Activated T-cell treated with anti-CD3 and anti-CD28 coated beads, Interleukin-2, amount 50 U/mL, for 4 hours (primary cell): Measurements from ENCODE around the gene CCNL1. TPM values are rescaled to one million over a fixed set of nuclear protein-coding genes. Genes with fewer than 3 reads are reported as not detected.

ENCODE experiments used
- ATAC-seq, 2 donors: fragments of 200-7000 bp; cut with Tn5 transposase; one replicate each; pipeline ENCODE4 v1.10.0; 2021
- DNase-seq: peaks from one replicate; pipeline ENCODE4 v3.0.0-alpha.2; 2020
- H3K27me3 Mint-ChIP-seq: one replicate; pipeline ENCODE4 v1.8.0; 2021; ENCODE audit warnings: low read depth, mixed read lengths
- H3K36me3 Mint-ChIP-seq: one replicate; pipeline ENCODE4 v1.8.0; 2022; ENCODE audit warnings: mixed read lengths; ENCODE audit not compliant: insufficient read depth
- H3K4me1 Mint-ChIP-seq: one replicate; pipeline ENCODE4 v1.8.0; 2021; ENCODE audit warnings: low read depth, mixed read lengths
- H3K4me3 Mint-ChIP-seq: one replicate; pipeline ENCODE4 v1.8.0; 2021; ENCODE audit warnings: mild to moderate bottlenecking, moderate library complexity, mixed read lengths
- H3K9me3 Mint-ChIP-seq: one replicate; pipeline ENCODE4 v1.8.0; 2021; ENCODE audit warnings: mixed read lengths
- total RNA-seq, 3 donors: library from RNA; stranded (reverse); gene quantifications; one replicate each; pipeline ENCODE4 v1.2.1, GENCODE V29; 2021

The CCNL1 gene
- total RNA-seq, 3 donors from 2014 or later = 138 to 152 (median 151) TPM

- Mint-ChIP-seq H3K27me3 (no peaks in the 10 kb centered on the region), H3K4me3 (no peak overlapping the region), H3K4me1 (peaks cover 8% of the 10 kb centered on the region), H3K36me3 (no peaks in the 10 kb centered on the region), H3K9me3 (no peaks in the 10 kb centered on the region)
- ATAC-seq (no peak), DNase-seq (no peak)
These were observed 43.9 kb downstream of the CCNL1 start for GRCh38 chr3:157116017-157116416.

GRCh38 chr3:157115069-157116006, 44.6 kb downstream of the CCNL1 start:
- DNase-seq (no peak), ATAC-seq (no peak)
- Mint-ChIP-seq H3K4me1 (peaks cover 8% of the 10 kb centered on the region), H3K9me3 (no peaks in the 10 kb centered on the region), H3K4me3 (no peak overlapping the region), H3K27me3 (no peaks in the 10 kb centered on the region), H3K36me3 (no peaks in the 10 kb centered on the region)

GRCh38 chr3:157113832-157114505, 46.0 kb downstream of the CCNL1 start:
- DNase-seq (no peak), ATAC-seq (peak in 1 of 2 donors; percentile 38)
- Mint-ChIP-seq H3K4me1 (no peaks in the 10 kb centered on the region), H3K4me3 (no peak overlapping the region), H3K27me3 (no peaks in the 10 kb centered on the region), H3K36me3 (no peaks in the 10 kb centered on the region), H3K9me3 (no peaks in the 10 kb centered on the region)

- Mint-ChIP-seq H3K36me3 (no peaks in the 10 kb centered on the region), H3K4me3 (no peak overlapping the region), H3K9me3 (no peaks in the 10 kb centered on the region), H3K27me3 (no peaks in the 10 kb centered on the region), H3K4me1 (no peaks in the 10 kb centered on the region)
- ATAC-seq (no peak), DNase-seq (no peak)
These were observed 47.4 kb downstream of the CCNL1 start for GRCh38 chr3:157112536-157112935.

- Mint-ChIP-seq H3K36me3 (no peaks in the 10 kb centered on the region), H3K9me3 (no peaks in the 10 kb centered on the region), H3K4me3 (no peak overlapping the region), H3K27me3 (no peaks in the 10 kb centered on the region), H3K4me1 (no peaks in the 10 kb centered on the region)
- no peak for DNase-seq
- no peak for ATAC-seq
These were observed 48.4 kb downstream of the CCNL1 start for GRCh38 chr3:157111518-157111917.

GRCh38 chr3:157110761-157111278, 49.1 kb downstream of the CCNL1 start:
- no peak for ATAC-seq
- DNase-seq = no peak
- H3K27me3 Mint-ChIP-seq = no peaks in the 10 kb centered on the region
- no peak overlapping the region for H3K4me3 Mint-ChIP-seq
- H3K9me3 Mint-ChIP-seq = no peaks in the 10 kb centered on the region
- H3K36me3 Mint-ChIP-seq = no peaks in the 10 kb centered on the region
- H3K4me1 Mint-ChIP-seq = no peaks in the 10 kb centered on the region

GRCh38 chr3:157109267-157110141, 50.4 kb downstream of the CCNL1 start:
- Mint-ChIP-seq H3K4me3 (no peak overlapping the region), H3K9me3 (no peaks in the 10 kb centered on the region), H3K4me1 (peaks cover 10% of the 10 kb centered on the region), H3K36me3 (no peaks in the 10 kb centered on the region), H3K27me3 (no peaks in the 10 kb centered on the region)
- ATAC-seq = no peak
- no peak for DNase-seq

- DNase-seq (no peak), ATAC-seq (no peak)
- no peak overlapping the region for H3K4me3 Mint-ChIP-seq
- H3K36me3 Mint-ChIP-seq = no peaks in the 10 kb centered on the region
- H3K4me1 Mint-ChIP-seq = peaks cover 20% of the 10 kb centered on the region
- no peaks in the 10 kb centered on the region for H3K27me3 Mint-ChIP-seq
- H3K9me3 Mint-ChIP-seq = no peaks in the 10 kb centered on the region
These were observed 52.3 kb downstream of the CCNL1 start for GRCh38 chr3:157107644-157108133.

- no peak for ATAC-seq
- H3K36me3 Mint-ChIP-seq = no peaks in the 10 kb centered on the region
These were observed 52.9 kb downstream of the CCNL1 start for GRCh38 chr3:157107037-157107436.

GRCh38 chr3:157104928-157105652, 54.9 kb downstream of the CCNL1 start:
- Mint-ChIP-seq H3K9me3 (no peaks in the 10 kb centered on the region), H3K36me3 (no peaks in the 10 kb centered on the region), H3K4me1 (peaks cover 20% of the 10 kb centered on the region), H3K27me3 (no peaks in the 10 kb centered on the region), H3K4me3 (no peak overlapping the region)
- DNase-seq (no peak), ATAC-seq (no peak)

More at GRCh38 chr3:157107037-157107436, 52.9 kb downstream of the CCNL1 start:
- H3K9me3 Mint-ChIP-seq = no peaks in the 10 kb centered on the region
- no peak for DNase-seq
- H3K4me3 Mint-ChIP-seq = no peak overlapping the region
- H3K27me3 Mint-ChIP-seq = no peaks in the 10 kb centered on the region
- peaks cover 20% of the 10 kb centered on the region for H3K4me1 Mint-ChIP-seq

GRCh38 chr3:157104521-157104920, 55.4 kb downstream of the CCNL1 start:
- no peaks in the 10 kb centered on the region for H3K36me3 Mint-ChIP-seq
- no peaks in the 10 kb centered on the region for H3K9me3 Mint-ChIP-seq
- peaks cover 20% of the 10 kb centered on the region for H3K4me1 Mint-ChIP-seq
- ATAC-seq (no peak), DNase-seq (no peak)
- no peak overlapping the region for H3K4me3 Mint-ChIP-seq
- H3K27me3 Mint-ChIP-seq = no peaks in the 10 kb centered on the region

- H3K4me1 Mint-ChIP-seq = peaks cover 20% of the 10 kb centered on the region
- DNase-seq = no peak
- H3K4me3 Mint-ChIP-seq = no peak overlapping the region
- ATAC-seq = no peak
- H3K36me3 Mint-ChIP-seq = no peaks in the 10 kb centered on the region
- H3K27me3 Mint-ChIP-seq = no peaks in the 10 kb centered on the region
- H3K9me3 Mint-ChIP-seq = no peaks in the 10 kb centered on the region
These were observed 56.1 kb downstream of the CCNL1 start for GRCh38 chr3:157103860-157104259.

- peak; percentile 47 to 65 for ATAC-seq
- Mint-ChIP-seq H3K36me3 (no peaks in the 10 kb centered on the region), H3K9me3 (no peaks in the 10 kb centered on the region), H3K27me3 (no peaks in the 10 kb centered on the region), H3K4me3 (no peak overlapping the region), H3K4me1 (peaks cover 20% of the 10 kb centered on the region)
- DNase-seq = no peak
These were observed 56.7 kb downstream of the CCNL1 start for GRCh38 chr3:157103280-157103679.
